Inflammatory macrophage treated with lipopolysaccharide for 4 hours (primary cell): ENCODE data around the gene TBX6.
"Not testable (repeated sequence)": the region's sequence is repeated elsewhere in the genome, so short reads cannot be mapped to it uniquely, and the experiment has no call there.

Source experiments
- DNase-seq: peaks from one replicate; pipeline ENCODE4 v3.0.0-alpha.2; 2020

The TBX6 gene, protein sequence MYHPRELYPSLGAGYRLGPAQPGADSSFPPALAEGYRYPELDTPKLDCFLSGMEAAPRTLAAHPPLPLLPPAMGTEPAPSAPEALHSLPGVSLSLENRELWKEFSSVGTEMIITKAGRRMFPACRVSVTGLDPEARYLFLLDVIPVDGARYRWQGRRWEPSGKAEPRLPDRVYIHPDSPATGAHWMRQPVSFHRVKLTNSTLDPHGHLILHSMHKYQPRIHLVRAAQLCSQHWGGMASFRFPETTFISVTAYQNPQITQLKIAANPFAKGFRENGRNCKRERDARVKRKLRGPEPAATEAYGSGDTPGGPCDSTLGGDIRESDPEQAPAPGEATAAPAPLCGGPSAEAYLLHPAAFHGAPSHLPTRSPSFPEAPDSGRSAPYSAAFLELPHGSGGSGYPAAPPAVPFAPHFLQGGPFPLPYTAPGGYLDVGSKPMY

DNA sequence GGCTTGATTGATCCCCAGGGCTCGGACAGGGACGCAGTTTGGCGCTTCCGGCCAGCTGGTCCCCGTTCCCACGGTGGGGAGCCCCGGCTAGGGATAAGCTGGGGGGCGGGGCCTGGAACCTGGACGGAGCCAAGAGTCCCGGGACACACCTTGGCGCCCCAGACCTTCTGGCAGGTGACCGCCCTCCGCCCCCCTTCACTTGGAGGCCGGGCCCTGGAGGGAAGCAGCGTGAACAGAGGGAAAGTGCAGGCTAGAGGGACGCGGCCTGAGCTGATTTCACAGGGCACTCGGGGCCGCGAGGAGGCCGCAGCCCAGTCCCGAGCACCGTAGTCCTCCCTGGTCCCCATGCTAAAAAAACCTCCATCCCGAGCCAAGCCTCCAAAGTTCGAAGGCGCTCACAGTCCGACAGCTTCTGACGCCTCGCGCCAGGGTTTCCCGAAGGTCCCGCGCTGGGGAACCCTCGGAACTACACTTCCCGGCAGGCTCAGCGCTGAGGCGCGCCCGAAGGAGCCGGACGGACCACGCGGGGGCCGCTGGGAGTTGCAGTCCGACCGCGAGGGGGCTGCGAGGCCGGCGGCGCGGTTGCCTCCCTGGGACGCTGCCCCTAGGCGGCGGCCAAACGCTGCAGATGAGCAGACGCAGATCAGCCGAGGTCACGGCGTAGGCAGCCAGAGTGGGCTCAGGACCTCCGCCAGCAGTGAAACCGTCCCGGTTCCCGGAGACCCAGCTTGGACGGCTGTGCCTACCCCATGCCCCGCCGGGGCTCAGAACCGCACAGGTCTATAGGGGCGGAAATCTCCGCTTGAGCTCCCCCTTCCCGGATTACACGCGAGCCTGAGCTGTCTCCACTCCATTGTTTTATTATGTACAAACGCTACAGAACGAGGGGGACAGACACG is at the start of gene TBX6:
Gene TBX6, minus strand, starts transcription at position 451 of the 899 bp plus-strand sequence. CDS start 731 bp downstream, outside the sequence.
- DNase-seq = peak; percentile 94

DNA sequence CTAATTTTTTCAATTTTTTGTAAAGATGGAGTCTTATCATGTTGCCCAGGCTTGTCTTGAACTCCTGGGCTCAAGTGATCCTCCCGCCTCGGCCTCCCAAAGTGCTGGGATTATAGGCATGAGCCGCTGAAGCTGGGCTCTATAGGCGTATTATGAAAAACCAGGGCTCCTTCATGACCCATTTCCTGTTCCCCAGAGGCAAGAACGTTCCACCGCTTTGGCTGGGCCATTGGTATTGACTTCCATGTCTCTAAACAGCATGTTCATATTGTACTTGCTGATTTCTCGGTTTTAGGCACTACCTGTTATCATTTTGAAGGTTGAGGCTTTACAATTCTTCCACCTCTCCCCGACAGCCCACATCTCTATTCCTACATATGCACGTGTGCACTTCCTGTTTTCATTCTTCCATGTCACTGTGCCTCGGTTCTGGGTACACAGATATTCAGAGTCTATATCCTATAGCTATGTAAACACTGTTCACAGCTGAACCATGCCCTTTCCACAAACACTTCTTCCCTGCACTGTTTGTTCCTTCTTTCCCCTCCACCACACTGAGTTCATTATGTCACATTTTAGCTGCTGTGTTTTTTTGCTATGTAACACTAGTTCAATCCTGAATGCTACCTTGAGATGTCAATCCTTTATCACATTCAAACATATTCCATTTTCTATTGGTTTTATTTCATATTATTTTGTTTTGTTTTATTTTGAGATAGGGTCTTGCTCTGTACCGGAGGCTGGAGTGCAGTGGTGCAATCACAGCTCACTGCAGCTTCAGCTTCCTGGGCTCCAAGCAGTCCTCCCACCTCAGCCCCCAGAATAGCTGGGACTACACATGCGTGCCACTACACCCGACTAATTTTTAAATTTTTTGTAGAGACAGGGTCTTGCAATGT is 48.1 kb upstream of the TBX6 start:
- peak; percentile 18 for DNase-seq

DNA sequence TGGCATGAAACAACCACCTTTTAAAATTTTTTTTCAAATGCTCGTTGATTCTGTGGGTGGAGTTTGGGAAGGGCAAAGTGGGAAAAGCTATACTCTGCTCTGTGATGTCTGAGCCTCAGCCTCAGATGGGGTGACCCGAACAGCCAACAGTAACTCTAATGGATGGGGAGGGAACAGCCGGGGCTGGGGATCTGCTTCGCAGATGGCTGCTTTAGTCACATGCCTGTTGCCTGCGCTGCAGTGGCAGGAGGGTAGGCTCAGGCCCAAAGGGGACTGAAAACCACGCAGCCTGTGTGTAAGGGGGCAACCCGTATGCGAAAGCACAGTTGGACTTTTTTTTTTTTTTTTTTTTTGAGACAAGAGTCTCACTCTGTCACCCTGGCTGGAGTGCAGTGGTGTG is 46.2 kb upstream of the TBX6 start:
- no peak for DNase-seq

DNA sequence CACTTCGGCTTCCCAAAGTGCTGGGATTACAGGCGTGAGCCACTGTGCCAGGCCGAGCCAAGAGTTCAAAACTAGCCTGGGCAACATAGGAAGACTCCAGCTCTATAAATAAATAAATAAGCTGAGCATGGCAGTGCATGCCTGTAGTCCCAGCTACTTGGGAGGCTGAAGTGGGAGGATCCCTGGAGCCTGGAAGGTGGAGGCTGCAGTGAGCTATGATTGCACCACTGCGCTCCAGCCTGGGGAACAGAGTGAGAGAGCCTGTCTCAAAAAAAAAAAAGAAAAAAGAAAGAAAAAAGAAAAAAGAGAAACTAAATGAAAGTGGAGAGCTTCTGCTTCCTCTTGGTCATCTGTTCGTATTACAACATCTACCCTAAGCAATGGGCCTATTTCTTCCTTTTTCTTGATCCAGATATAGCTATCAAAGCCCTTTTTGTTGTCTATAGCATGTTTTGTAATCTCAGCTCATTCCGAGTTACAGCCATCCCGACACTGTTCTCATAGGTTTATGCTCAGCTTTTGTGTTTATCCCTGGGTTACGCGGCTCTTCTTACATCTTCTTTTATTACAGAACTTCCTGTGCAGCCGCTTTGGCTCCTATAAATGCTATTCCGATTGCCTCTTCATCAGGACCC is 45.4 kb upstream of the TBX6 start:
- peak; percentile 86 for DNase-seq

DNA sequence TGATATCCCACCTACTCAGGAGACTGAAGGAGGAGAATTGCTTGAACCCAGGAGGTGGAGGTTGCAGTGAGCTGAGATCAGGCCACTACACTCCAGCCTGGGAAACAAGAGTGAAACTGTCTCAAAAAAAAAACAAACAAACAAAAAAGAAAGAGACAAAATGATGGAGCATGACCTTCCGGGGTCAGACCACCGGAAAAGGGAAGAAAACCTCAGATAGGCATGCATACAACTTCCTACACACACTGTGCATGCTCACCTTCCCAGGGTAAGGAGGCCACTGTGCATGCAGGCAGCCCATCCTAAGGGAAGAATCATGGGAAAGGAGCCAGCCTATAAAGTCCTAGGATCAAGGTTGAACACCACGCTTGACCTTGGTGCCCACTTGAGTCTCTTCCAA is 40.9 kb upstream of the TBX6 start:
- no peak for DNase-seq

DNA sequence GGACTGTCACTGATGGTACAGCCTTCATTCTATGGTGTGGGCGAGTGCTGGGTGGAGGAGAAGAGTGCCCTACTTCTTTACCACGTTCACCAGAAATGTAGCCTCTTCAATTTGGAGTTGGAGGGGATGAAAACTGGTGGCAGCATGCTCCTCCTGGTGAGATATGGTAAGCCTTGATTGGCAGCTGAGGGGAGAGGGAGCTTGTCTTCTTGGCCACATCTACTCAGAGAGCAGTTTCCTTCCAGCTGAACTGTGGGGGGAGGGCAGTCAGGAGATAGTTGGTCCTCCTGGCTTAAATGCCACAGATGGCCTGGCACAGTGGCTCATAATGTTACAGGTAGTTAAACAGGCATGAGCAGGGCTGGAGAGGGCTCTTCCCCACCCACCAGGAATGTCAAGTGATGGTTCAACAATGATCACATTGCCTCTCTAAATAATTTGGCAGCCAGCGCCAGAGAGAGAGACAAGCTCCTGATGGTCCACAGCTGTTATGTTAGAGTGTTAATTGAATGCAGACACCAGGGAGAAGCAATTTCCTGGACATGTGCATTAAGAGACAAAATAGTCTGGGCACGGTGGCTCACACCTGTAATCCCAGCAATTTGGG is 40.2 kb upstream of the TBX6 start:
- no peak for DNase-seq

DNA sequence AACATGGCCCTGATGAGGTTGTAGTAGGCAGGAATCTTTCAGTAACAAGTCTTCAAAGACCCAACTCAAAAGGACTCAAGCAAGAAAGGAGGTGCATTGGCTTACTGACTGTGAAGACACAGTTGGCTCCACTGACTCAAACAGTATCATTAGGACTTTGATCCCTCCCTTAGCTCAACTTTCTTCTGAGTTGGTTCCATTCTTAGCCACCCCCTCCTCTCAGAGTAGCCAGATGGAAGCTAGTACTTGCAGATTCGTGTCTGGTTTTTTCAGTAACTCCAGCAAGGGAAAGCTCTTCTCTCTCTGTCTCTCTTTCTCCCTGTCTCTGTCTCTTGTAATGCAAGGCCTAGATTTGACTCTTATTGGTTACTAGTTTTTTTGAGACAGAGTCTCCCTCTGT is 36.3 kb upstream of the TBX6 start:
- no peak for DNase-seq

DNA sequence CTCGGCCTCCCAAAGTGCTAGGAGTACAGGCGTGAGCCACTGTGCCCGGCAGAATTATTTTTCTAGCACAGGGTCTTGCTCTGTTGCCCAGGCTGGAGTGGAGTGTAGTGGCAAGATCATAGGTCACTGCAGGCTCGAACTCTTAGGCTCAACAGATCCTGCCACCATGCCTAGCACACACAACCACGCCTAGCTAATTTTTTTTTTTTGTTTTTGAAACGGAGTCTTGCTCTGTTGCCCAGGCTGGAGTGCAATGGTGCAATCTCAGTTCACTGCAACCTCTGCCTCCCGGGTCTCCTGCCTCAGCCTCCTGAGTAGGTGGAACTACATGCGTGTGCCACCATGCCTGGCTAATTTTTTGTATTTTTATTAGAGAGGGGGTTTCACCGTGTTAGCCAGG is 34.0 kb upstream of the TBX6 start:
- DNase-seq = not testable (repeated sequence)

DNA sequence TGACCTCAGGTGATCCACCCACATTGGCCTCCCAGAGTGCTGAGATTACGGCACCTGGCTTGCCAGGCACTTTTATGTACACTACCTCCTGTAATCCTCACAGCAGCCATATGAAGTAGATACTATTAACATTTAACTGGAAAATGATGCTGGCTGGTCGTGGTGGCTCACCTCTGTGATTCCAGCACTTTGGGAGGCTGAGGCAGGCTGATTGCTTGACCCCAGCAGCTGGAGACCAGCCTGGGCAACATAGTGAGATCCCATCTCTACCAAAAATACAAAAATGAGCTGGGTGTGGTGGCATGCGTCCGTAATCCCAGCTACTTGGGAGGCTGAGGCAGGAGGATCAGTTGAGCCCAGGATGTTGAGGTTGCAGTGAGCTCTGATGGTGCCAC is 33.3 kb upstream of the TBX6 start:
- DNase-seq = no peak

DNA sequence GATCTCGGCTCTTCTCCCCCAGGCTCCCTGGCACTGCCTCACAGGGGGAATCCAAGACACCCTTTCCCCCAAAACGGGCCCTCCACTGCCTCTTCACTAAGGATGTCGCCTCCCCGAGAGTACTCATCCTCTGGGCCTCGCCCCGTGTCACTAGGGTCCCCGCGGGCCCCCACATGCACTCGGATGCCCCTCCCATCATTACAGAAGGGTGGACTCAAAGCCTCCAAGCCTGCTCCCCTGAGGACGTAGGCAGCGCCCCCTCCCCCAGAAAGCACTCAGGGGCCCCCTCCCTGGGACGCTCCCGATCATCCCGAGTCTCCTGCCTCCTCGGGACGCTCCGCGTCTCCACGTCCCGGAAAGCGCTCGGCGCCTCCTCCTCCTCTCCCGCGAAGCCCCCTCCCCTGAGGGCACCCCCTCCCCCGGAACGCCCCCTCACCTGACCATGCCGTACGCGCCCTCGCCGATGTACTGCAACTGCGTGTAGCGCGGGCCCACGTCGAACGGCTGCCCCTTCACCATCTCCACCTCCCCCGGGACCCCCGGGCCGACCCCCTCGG is 31.0 kb upstream of the TBX6 start:
- DNase-seq = no peak

DNA sequence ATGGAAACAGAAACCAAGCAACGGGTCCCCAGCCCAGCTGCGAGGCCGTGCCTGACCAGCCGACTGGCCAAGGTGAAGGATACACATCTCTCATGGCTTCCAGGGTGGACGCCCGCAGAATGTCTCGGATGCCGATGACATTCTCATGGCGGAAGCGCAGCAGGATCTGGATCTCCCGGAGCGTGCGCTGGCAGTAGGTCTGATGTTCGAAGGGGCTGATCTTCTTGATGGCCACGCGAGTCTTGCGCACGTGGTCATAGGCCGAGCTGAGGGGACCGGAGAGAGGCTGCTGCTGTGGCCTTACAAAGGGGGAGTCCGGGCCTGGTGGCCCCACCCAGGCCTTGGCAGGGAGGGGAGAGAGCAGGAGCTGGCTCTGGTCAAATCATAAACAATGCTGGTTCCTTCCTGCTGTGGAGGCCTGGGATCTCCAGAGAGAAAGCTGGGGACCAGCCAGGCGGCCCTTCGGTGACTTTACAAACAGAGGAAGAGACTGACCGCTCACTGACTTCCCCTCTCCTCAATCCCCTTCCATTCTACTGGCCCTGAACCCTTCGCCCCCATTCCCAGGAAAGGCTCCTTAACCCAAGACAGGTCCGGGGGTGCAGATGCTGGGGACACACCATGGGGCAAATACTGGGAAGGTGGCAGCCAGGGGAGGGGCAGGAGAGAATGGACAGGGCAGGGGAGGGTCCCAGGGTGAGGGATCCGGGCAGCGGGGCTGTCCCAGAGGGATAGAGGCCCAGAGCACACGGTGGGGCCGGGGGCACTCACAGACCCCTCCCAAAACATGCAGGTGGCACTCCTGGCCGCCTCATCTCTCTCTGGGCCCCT is 30.2 kb upstream of the TBX6 start:
- DNase-seq = no peak

DNA sequence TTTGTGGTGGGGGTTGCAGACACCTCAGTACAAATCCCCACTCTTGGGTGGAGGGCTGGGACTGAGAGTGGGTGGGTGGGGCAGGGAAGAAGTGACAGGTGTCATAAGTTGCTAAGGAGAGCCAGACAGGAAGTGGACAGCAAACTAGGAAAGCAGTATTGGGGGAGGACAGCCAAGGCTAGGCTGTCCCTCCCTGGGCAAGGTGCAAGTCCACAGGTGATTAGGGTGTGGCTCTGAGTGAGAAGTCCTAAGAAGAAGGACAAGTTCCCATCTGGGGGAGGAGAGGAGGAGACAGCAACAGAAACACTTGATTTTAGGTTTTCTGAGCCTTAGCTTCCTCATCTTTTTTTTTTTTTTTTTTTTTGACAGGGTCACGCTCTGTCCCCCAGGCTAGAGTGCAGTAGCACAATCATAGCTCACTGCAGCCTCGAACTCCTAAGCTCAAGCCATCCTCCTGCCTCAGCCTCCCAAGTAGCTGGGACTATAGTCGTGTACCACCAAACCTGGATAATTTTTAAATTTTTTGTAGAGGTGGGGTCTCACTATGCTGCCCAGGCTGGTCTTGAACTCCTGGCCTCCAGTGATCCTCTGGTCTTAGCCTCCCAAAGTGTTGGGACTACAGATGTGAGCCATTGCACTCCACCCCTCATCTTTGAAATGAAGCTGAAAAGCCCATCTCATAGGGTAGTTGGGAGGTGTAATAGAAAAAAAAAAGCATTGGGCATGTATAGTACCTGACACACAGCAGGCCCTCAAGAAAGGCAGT is 28.8 kb upstream of the TBX6 start:
- DNase-seq = no peak

DNA sequence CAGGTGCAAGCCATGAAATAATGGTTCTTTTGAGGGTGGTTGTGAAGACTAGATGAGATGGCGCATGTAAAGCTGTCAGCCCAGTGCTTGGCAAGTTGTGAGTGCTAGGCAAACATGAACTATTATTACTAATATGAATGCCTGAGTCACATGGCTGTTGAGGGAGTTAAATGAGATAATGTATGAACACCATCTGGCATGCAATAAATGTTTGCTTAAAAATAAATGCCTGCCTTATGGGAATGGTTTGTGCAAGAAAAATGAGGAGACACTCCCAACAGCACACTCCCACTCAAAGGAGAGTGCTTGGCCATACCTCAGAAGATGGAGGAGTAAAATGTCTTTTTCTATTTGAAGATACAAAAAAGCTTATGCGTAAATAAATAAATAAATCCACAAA is 27.7 kb upstream of the TBX6 start:
- DNase-seq = no peak

DNA sequence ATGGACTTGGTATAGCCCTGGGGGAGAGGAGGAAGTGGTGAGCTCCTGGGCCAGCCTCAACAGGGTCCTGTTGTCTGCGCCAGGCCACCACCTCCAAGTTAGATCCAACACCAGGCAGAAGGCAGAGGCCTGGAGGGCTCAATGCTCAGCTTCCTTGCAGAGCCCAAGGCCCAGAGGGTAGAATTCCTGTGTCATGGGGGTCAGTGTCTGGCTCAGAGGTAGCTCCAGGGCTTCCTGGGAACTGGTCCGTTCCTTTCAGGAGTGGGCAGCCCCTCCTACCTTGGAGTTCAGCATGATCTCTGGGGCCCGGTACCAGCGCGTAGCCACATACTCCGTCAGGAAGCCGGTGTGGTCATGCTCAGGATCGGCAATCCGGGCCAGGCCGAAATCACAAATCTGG is 26.0 kb upstream of the TBX6 start:
- DNase-seq = no peak

DNA sequence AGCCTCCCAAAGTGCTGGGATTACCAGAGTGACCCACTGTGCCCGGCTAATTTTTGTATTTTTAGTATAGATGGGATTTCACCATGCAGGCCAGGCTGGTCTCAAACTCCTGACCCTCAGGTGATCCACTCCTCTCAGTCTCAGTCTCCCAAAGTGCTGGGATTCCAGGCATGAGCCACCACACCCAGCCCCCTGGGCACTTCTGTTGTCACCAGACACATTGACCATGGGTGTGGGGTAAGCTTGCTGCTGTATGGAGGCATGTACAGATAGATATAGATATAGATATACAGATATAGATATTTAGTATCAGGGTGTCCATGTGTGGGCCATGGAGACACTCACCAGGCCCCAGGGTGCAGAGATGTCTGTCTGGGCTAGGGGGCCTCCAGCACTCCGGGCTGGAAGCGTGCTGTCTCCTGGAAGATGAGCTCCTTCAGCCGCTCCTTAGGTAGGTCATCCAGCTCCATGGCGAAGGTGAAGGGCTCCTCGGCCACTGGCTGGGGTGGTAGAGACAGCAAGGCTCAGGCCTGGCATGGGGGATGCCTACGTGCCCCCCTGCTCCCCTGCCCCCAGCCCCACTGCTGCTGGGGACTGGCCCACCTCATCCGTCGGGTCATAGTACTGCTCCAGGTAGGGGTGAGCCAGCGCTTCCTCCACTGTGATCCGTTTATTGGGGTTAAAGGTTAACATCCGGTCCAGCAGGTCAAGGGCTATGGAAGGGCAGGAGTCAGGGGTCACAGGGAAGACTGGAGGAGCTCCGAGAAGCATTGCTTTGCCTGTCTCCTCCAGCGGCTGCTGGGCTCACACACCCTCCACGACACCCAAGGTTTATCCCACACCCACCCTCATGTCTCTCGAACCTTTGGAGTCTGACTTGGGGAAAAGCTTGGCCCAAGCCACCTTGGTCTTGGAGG is 24.8 kb upstream of the TBX6 start:
- no peak for DNase-seq

DNA sequence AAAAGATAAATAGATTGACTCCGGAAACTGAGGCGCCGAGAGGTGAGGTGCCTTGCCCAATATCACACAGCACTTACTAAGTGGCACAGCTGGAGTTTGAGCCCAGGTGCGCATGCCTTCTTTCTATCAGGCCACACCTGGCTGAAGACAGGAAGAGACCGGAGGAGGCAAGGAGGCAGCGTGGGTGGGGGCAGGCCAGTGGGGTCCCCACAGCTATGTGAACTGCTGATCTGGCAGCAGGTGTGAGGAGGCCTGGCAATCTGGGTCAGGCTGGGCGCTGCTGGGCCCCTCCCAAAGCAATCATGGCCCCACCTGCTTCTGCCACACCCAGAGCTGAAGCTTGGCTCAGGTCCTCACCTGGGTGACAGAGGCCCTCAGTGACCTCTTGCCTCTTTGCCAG is 23.5 kb upstream of the TBX6 start:
- DNase-seq = no peak

DNA sequence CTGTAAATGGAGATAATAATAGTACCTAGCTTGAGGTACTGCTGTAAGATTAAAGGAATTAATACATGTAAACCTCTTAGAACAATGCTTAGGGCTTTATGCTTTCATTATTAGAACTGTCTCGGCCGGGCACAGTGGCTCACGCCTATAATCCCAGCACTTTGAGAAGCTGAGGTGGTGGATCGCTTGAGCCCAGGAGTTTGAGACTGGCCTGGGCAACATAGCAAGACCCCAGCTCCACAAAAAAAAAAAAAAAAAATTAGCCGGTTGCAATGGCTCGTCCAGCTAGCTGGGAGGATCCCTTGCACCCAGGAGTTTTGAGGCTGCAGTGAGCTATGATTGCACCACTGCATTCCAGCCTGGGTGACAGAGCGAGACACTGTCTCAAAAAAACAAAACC is 23.1 kb upstream of the TBX6 start:
- not testable (repeated sequence) for DNase-seq

DNA sequence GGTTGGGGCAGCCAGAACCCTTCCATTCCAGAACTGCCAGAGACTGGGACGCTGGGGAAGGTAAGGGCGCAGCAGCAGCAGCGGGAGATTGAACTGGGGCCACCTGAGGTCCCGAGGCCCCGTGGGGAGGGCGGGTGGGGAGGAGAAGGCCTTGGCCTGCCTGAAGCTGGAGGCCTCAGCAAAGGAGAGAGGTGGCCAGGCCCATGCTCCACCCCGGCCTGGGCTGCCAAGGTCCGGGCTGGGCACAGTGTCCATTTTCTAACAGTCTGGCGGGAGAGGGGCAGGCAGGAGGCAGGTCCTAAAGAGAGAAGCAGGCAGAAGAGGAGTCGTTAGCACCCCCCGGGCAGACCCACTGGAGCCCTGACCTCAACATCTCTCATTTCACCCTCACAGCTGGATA is 22.7 kb upstream of the TBX6 start:
- no peak for DNase-seq
